GM12864 (cell line): ENCODE data around the gene CACNG4.

ENCODE experiments used
- DNase-seq: peaks from one replicate; pipeline ENCODE4 v3.0.0-alpha.2; 2011; ENCODE audit warnings: low read depth
- H3K4me3 ChIP-seq: 2 replicates; pipeline ENCODE4 v1.5.1; 2011; ENCODE audit warnings: mild to moderate bottlenecking, low read depth, low read length, control low read depth
- CTCF ChIP-seq: IDR thresholded peaks from 2 replicates; pipeline ENCODE4 v1.5.1; 2011; ENCODE audit warnings: low read depth, mild to moderate bottlenecking, moderate library complexity, low read length, control low read depth, inconsistent platforms; ENCODE audit errors: missing control alignments

The CACNG4 gene

GRCh38 chr17:67019809-67020208, 55.3 kb downstream of the CACNG4 start:
- no peak for TF ChIP-seq CTCF
- H3K4me3 ChIP-seq: no peak overlapping the region
- DNase-seq: no peak

- no peak for DNase-seq
- no peak overlapping the region for H3K4me3 ChIP-seq
- TF ChIP-seq CTCF: no peak
Measured at GRCh38 chr17:67020293-67020766, 55.8 kb downstream of the CACNG4 start.

GRCh38 chr17:67021196-67021595, 56.7 kb downstream of the CACNG4 start:
- DNase-seq: no peak
- TF ChIP-seq CTCF: no peak
- no peak overlapping the region for H3K4me3 ChIP-seq

GRCh38 chr17:67021743-67022450, 57.4 kb downstream of the CACNG4 start:
- DNase-seq: no peak
- no peak for TF ChIP-seq CTCF
- no peak overlapping the region for H3K4me3 ChIP-seq

GRCh38 chr17:67022451-67022810, 57.9 kb downstream of the CACNG4 start:
- H3K4me3 ChIP-seq: no peak overlapping the region
- no peak for DNase-seq
- TF ChIP-seq CTCF: no peak

- TF ChIP-seq CTCF: no peak
- no peak for DNase-seq
- H3K4me3 ChIP-seq: no peak overlapping the region
Measured at GRCh38 chr17:67024736-67025135, 60.2 kb downstream of the CACNG4 start.

- no peak for DNase-seq
Measured at GRCh38 chr17:67025216-67025792, 60.8 kb downstream of the CACNG4 start.

More at GRCh38 chr17:67025216-67025792, 60.8 kb downstream of the CACNG4 start:
- no peak for TF ChIP-seq CTCF
- H3K4me3 ChIP-seq: no peak overlapping the region
